HCEC 1CT (cell line): ENCODE measurements around the gene RUVBL1.
A peak's percentile ranks its signal among the peaks of the same experiment; 100 is the strongest.
"Not testable (repeated sequence)": the region's sequence is repeated elsewhere in the genome, so short reads cannot be mapped to it uniquely, and the experiment has no call there.

Experiments used
- DNase-seq: peaks from one replicate; pipeline ENCODE4 v3.0.0-alpha.2; 2017

The RUVBL1 gene

GRCh38 chr3:128123538-128124368, at the start of gene RUVBL1:
TSS of gene RUVBL1 (minus strand) at chr3:128123812. CDS start at chr3:128123724, 88 bp downstream.
- peak; percentile 99 for DNase-seq

GRCh38 chr3:128173200-128173599, 49.6 kb upstream of the RUVBL1 start:
- DNase-seq = no peak

- peak; percentile 79 for DNase-seq
These were observed 47.4 kb upstream of the RUVBL1 start for GRCh38 chr3:128170866-128171516.

GRCh38 chr3:128168836-128169235, 45.2 kb upstream of the RUVBL1 start:
- DNase-seq = no peak

GRCh38 chr3:128167973-128168674, 44.5 kb upstream of the RUVBL1 start:
- DNase-seq = no peak

- no peak for DNase-seq
These were observed 44.0 kb upstream of the RUVBL1 start for GRCh38 chr3:128167646-128167972.

- DNase-seq = no peak
These were observed 43.4 kb upstream of the RUVBL1 start for GRCh38 chr3:128166971-128167453.

- no peak for DNase-seq
These were observed 39.8 kb upstream of the RUVBL1 start for GRCh38 chr3:128163432-128163831.

GRCh38 chr3:128160661-128161060, 37.0 kb upstream of the RUVBL1 start:
- DNase-seq = no peak

- DNase-seq = no peak
These were observed 32.2 kb upstream of the RUVBL1 start for GRCh38 chr3:128155616-128156360.

- DNase-seq = not testable (repeated sequence)
These were observed 30.7 kb upstream of the RUVBL1 start for GRCh38 chr3:128154354-128154753.

GRCh38 chr3:128153156-128154041, 29.8 kb upstream of the RUVBL1 start, which contains the start of gene EEFSEC:
TSS of gene EEFSEC (plus strand) at chr3:128153481. CDS start at chr3:128153508, 27 bp downstream.
- peak; percentile 71 for DNase-seq

- DNase-seq = peak; percentile 47
These were observed 29.0 kb upstream of the RUVBL1 start for GRCh38 chr3:128152419-128153155.

GRCh38 chr3:128151758-128152274, 28.2 kb upstream of the RUVBL1 start:
- DNase-seq = no peak

- DNase-seq = no peak
These were observed 26.0 kb upstream of the RUVBL1 start for GRCh38 chr3:128149650-128150049.

- DNase-seq = no peak
These were observed 22.6 kb upstream of the RUVBL1 start for GRCh38 chr3:128146201-128146600.

GRCh38 chr3:128145279-128145678, 21.7 kb upstream of the RUVBL1 start:
- DNase-seq = no peak

- DNase-seq = no peak
These were observed 21.0 kb upstream of the RUVBL1 start for GRCh38 chr3:128144512-128145187.

GRCh38 chr3:128143496-128143895, 19.9 kb upstream of the RUVBL1 start:
- DNase-seq = no peak

GRCh38 chr3:128133273-128133883, 9.8 kb upstream of the RUVBL1 start:
- DNase-seq = peak; percentile 55
